CD4-positive, alpha-beta T cell (primary cell): ENCODE results near the gene DCST2. TPM values are rescaled to one million over a fixed set of nuclear protein-coding genes. Genes with fewer than 3 reads are reported as not detected.

Experiments
- ATAC-seq: fragments of 200-7000 bp; cut with Tn5 transposase; one replicate; pipeline ENCODE4 v1.10.0; 2022; ENCODE audit warnings: mild to moderate bottlenecking; ENCODE audit not compliant: poor library complexity
- CTCF ChIA-PET: fragments of 350-600 bp; sonication (Branson Sonifier 250); formaldehyde crosslinking; loops from one replicate; lab custom pipeline; 2021; ENCODE audit warnings: antibody characterized with exemption, inconsistent platforms; lab: Charles Lee
- POLR2A ChIA-PET: fragments of 350-600 bp; sonication (Branson Sonifier 250); formaldehyde crosslinking; loops from one replicate; lab custom pipeline; 2021; ENCODE audit warnings: antibody characterized with exemption, inconsistent platforms; lab: Charles Lee
- DNase-seq, 14 experiments: peaks; one replicate each; pipeline ENCODE4 v3.0.0-alpha.2; 2013 to 2020; ENCODE audit warnings: mixed read lengths in 2 of 14
- H3K27ac ChIP-seq, 2 donors: one replicate each; pipeline versions ENCODE4 v1.5.1 to v1.7.0; 2013; ENCODE audit warnings: low read length in 2 of 2, low read depth in 1 of 2, mild to moderate bottlenecking in 1 of 2
- H3K27me3 ChIP-seq, 2 experiments: 1 replicate in 1 of 2; 2 replicates in 1 of 2; pipeline versions ENCODE4 v1.6.1 to v1.7.0; 2013; ENCODE audit warnings: low read length in 2 of 2, control low read depth in 1 of 2, mild to moderate bottlenecking in 1 of 2, moderate library complexity in 1 of 2; ENCODE audit not compliant: insufficient read depth in 2 of 2, control insufficient read depth in 1 of 2
- H3K36me3 ChIP-seq: one replicate; pipeline ENCODE4 v1.6.1; 2013; ENCODE audit warnings: low read length, control low read depth; ENCODE audit not compliant: insufficient read depth
- H3K4me1 ChIP-seq: one replicate; pipeline ENCODE4 v1.6.1; 2013; ENCODE audit warnings: low read length, control low read depth; ENCODE audit not compliant: insufficient read depth
- H3K4me3 ChIP-seq: one replicate; pipeline ENCODE4 v1.5.1; 2013; ENCODE audit warnings: mild to moderate bottlenecking, low read length, moderate library complexity
- H3K9me3 ChIP-seq, 2 experiments: 1 replicate in 1 of 2; 2 replicates in 1 of 2; pipeline versions ENCODE4 v1.6.1 to v1.7.0; 2013; ENCODE audit warnings: low read length in 2 of 2, mild to moderate bottlenecking in 2 of 2, control low read depth in 1 of 2, moderate library complexity in 1 of 2; ENCODE audit not compliant: control insufficient read depth in 1 of 2, insufficient read depth in 1 of 2
- H3K27ac Mint-ChIP-seq: one replicate; pipeline ENCODE4 v1.8.0; 2020; ENCODE audit warnings: mixed read lengths
- H3K27me3 Mint-ChIP-seq: one replicate; pipeline ENCODE4 v1.8.0; 2021; ENCODE audit warnings: mixed read lengths
- H3K36me3 Mint-ChIP-seq: one replicate; pipeline ENCODE4 v1.8.0; 2021; ENCODE audit warnings: low read depth, mixed read lengths
- H3K4me1 Mint-ChIP-seq: one replicate; pipeline ENCODE4 v1.8.0; 2021; ENCODE audit warnings: low read depth, mixed read lengths
- H3K4me3 Mint-ChIP-seq: one replicate; pipeline ENCODE4 v1.8.0; 2020; ENCODE audit warnings: mild to moderate bottlenecking, mixed read lengths
- H3K9me3 Mint-ChIP-seq: one replicate; pipeline ENCODE4 v1.8.0; 2020; ENCODE audit warnings: mixed read lengths
- CTCF ChIP-seq: fragments of 200-600 bp; IDR thresholded peaks from one replicate; pipeline ENCODE4 v1.8.0; 2022; ENCODE audit warnings: antibody characterized with exemption, mild to moderate bottlenecking
- intact Hi-C, 2 experiments: fragments of 100-400 bp; cut with DNase I in 1 of 2; cut with micrococcal nuclease in 1 of 2; formaldehyde crosslinking; loops; one replicate each; pipeline versions ENCODE4 v1.15.1 to v1.9.0; 2023 to 2025; cut with DNase I, micrococcal nuclease
- total RNA-seq, 174 experiments: library from RNA in 2 of 174; stranded (reverse) in 2 of 174; gene quantifications; one replicate each; pipeline ENCODE4 v1.2.3 and lab custom pipeline; 2021 to 2026

DCST2 gene
- total RNA-seq, 2 experiments from 2014 or later: 1.4 to 2.2 TPM

GRCh38 chr1:155037043-155037442 is 3.5 kb upstream of the DCST2 start:
- H3K27ac Mint-ChIP-seq: no peak overlapping the region
- no peak overlapping the region for H3K4me3 Mint-ChIP-seq
- Histone ChIP-seq H3K4me1 (no peaks in the 10 kb centered on the region), H3K27ac (no peak overlapping the region), H3K4me3 (no peak overlapping the region), H3K36me3 (no peaks in the 10 kb centered on the region), H3K27me3 (no peaks in the 10 kb centered on the region), H3K9me3 (no peaks in the 10 kb centered on the region)
- H3K27me3 Mint-ChIP-seq: no peaks in the 10 kb centered on the region
- H3K9me3 Mint-ChIP-seq: no peaks in the 10 kb centered on the region
- H3K4me1 Mint-ChIP-seq: no peaks in the 10 kb centered on the region
- no peak for TF ChIP-seq CTCF
- H3K36me3 Mint-ChIP-seq: no peaks in the 10 kb centered on the region
- intact Hi-C loops: loop anchor here in 1 of 2 experiments (10.0 kb wide), 1 partner anchor 118 kb away; no protein-coding TSS in a partner anchor
- CTCF ChIA-PET: no interaction called here
- POLR2A ChIA-PET: no interaction called here
- no peak for DNase-seq
- ATAC-seq: no peak

- TF ChIP-seq CTCF: no peak
- intact Hi-C loops: loop anchor here in 1 of 2 experiments (10.0 kb wide), 1 partner anchor 119 kb away; no protein-coding TSS in a partner anchor
Observed at GRCh38 chr1:155035936-155036335, 2.4 kb upstream of the DCST2 start.

GRCh38 chr1:155034318-155035208 is 982 bp upstream of the DCST2 start:
- H3K4me3 Mint-ChIP-seq: no peak overlapping the region
- Histone ChIP-seq H3K27me3 (no peaks in the 10 kb centered on the region), H3K9me3 (no peaks in the 10 kb centered on the region), H3K4me1 (no peaks in the 10 kb centered on the region), H3K4me3 (no peak overlapping the region), H3K36me3 (no peaks in the 10 kb centered on the region), H3K27ac (no peak overlapping the region)
- ChIA-PET POLR2A (interaction anchor here (0.7 kb wide), 1 partner anchor 12 kb away, joined by 3 read pairs; no protein-coding TSS in a partner anchor), CTCF (no interaction called here)
- H3K4me1 Mint-ChIP-seq: no peaks in the 10 kb centered on the region
- intact Hi-C loops: loop anchor here in 1 of 2 experiments (10.0 kb wide), 1 partner anchor 120 kb away; no protein-coding TSS in a partner anchor
- no peaks in the 10 kb centered on the region for H3K9me3 Mint-ChIP-seq
- no peak for ATAC-seq
- no peaks in the 10 kb centered on the region for H3K36me3 Mint-ChIP-seq
- TF ChIP-seq CTCF: no peak
- DNase-seq: no peak
- H3K27ac Mint-ChIP-seq: no peak overlapping the region
- no peaks in the 10 kb centered on the region for H3K27me3 Mint-ChIP-seq

More at GRCh38 chr1:155035936-155036335, 2.4 kb upstream of the DCST2 start:
- H3K4me3 ChIP-seq: no peak overlapping the region
- CTCF ChIA-PET: no interaction called here
- no peaks in the 10 kb centered on the region for H3K36me3 ChIP-seq
- no peak overlapping the region for H3K4me3 Mint-ChIP-seq
- no peaks in the 10 kb centered on the region for H3K9me3 ChIP-seq
- no peaks in the 10 kb centered on the region for H3K27me3 ChIP-seq
- POLR2A ChIA-PET: no interaction called here
- H3K36me3 Mint-ChIP-seq: no peaks in the 10 kb centered on the region
- ATAC-seq (no peak), DNase-seq (no peak)
- no peaks in the 10 kb centered on the region for H3K4me1 ChIP-seq
- H3K4me1 Mint-ChIP-seq: no peaks in the 10 kb centered on the region
- no peak overlapping the region for H3K27ac ChIP-seq
- no peaks in the 10 kb centered on the region for H3K9me3 Mint-ChIP-seq
- H3K27ac Mint-ChIP-seq: no peak overlapping the region
- H3K27me3 Mint-ChIP-seq: no peaks in the 10 kb centered on the region
